ENCODE results near the gene CACNA1H. TPM values are rescaled to one million over a fixed set of nuclear protein-coding genes. Genes with fewer than 3 reads are reported as not detected.

The CACNA1H gene
- total and polyA plus RNA-seq, 2 of the 8 experiments (the other 6 are each of a cell fraction or from before 2014, with no cell fraction given): 14.0 to 28.7 TPM

DNA sequence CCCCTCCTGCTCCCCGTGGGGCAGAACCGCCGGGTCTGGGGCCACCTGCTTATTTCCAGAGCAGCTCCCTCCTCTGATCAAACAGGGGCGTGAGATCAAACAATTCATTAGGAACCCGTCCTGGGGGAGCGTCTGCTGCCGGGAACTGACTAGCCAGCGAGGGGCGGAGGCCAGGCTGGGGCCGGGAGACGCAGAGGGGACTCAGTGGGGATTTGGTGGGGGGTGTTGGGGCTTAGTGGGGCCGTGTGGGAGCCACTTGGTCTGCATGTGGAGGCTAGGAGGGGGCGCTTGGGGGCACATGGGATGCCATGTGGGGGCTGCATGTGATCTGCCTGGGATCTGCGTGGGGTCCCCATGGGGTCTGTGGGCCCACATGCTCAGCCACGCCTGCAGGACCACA, 20.5 kb upstream of the CACNA1H start:
- H3K9ac ChIP-seq (replicated peaks in 1 of 4; ENCODE audit: extremely low read depth in 1 of 4, low read depth in 3 of 4, low read length in 3 of 4): no peak overlapping the region; a peak in 1 of 7 replicates
- no peaks in the 10 kb centered on the region for H3K23me2 ChIP-seq (ENCODE audit: low read depth, low read length)
- 91% methylated on average over 7 of the region's 15 CpGs; no CpG with 5 or more reads in 1 of the 2 experiments for WGBS, 2 experiments (ENCODE audit: extremely low coverage in 1 of 2, insufficient coverage in 1 of 2, insufficient read length in 1 of 2, insufficient replicate concordance in 2 of 2, low coverage in 1 of 2, low lambda C conversion rate in 2 of 2, missing lambda C conversion rate in 1 of 2)
- H4K8ac ChIP-seq (ENCODE audit: extremely low read depth, insufficient read depth, low read length): peak overlapping the region; percentile 15; the same call in 1 of the 2 replicates
- TF ChIP-seq GTF2F1 (IDR thresholded peaks at IDR 0.05; ENCODE audit: borderline replicate concordance, low read depth, low read length) (no peak), SUZ12 (IDR thresholded peaks at IDR 0.05; ENCODE audit: low read length) (no peak), SIX5 (IDR thresholded peaks at IDR 0.05; ENCODE audit: low read depth, low read length) (no peak), SP1 (IDR thresholded peaks at IDR 0.05; ENCODE audit: low read depth, low read length) (no peak), EP300 (IDR thresholded peaks at IDR 0.05; ENCODE audit: borderline replicate concordance in 1 of 2, low read depth in 2 of 2, low read length in 2 of 2) (no peak), BACH1 (IDR thresholded peaks at IDR 0.05; ENCODE audit: low read length) (no peak), SRF (IDR thresholded peaks at IDR 0.05; ENCODE audit: low read depth, low read length) (no peak), MAFK (IDR thresholded peaks at IDR 0.05; ENCODE audit: low read depth, low read length) (no peak), KDM1A (IDR thresholded peaks at IDR 0.05; ENCODE audit: borderline replicate concordance, low read length) (no peak), NANOG (IDR thresholded peaks at IDR 0.05; ENCODE audit: insufficient read depth, low read depth, low read length, poor library complexity, severe bottlenecking) (no peak)
- H4K20me1 ChIP-seq (replicated peaks in 1 of 2; ENCODE audit: control insufficient read depth in 1 of 2, insufficient read depth in 2 of 2, low read length in 2 of 2): no peaks in the 10 kb centered on the region
- H3K9me3 ChIP-seq (ENCODE audit: insufficient read depth in 2 of 2, low read depth in 1 of 2, low read length in 1 of 2): no peaks in the 10 kb centered on the region
- CTCF ChIA-PET (ENCODE audit: partially characterized antibody): interaction anchor here (1.3 to 1.9 kb wide), 2 partner anchors 29 to 62 kb away, joined by 5 to 8 read pairs; no protein-coding TSS in a partner anchor
- H3K4me2 ChIP-seq (ENCODE audit: insufficient read depth in 1 of 2, low read depth in 2 of 2, low read length in 2 of 2): no peak overlapping the region
- H2BK20ac ChIP-seq (ENCODE audit: low read length): no peak overlapping the region
- H4K91ac ChIP-seq (replicated peaks; ENCODE audit: insufficient read length, low read length): no peak overlapping the region
- H3K23ac ChIP-seq (ENCODE audit: insufficient read length): no peak overlapping the region
- no peaks in the 10 kb centered on the region for H3K4me1 ChIP-seq (replicated peaks in 1 of 4; ENCODE audit: control insufficient read depth in 3 of 4, insufficient read depth in 4 of 4, low read length in 3 of 4)
- no peak overlapping the region for H2BK5ac ChIP-seq (ENCODE audit: low read depth, low read length)
- H4K5ac ChIP-seq (ENCODE audit: insufficient read length, low read depth, low read length): no peak overlapping the region
- no peak for DNase-seq (ENCODE audit: low read depth in 1 of 2, low spot score in 2 of 2)
- no peak overlapping the region for H2AFZ ChIP-seq (ENCODE audit: low read length)
- no peak overlapping the region for H2BK15ac ChIP-seq (ENCODE audit: low read length)
- H3K4ac ChIP-seq (replicated peaks; ENCODE audit: insufficient read length, low read depth, low read length): no peak overlapping the region
- H3K79me2 ChIP-seq (ENCODE audit: control insufficient read depth in 1 of 2, insufficient read depth in 2 of 2, low read length in 2 of 2): no peaks in the 10 kb centered on the region
- H2BK120ac ChIP-seq (replicated peaks; ENCODE audit: low read depth, low read length): no peak overlapping the region
- H2AK5ac ChIP-seq (ENCODE audit: low read depth, low read length): no peak overlapping the region
- no peaks in the 10 kb centered on the region for H3K27me3 ChIP-seq (replicated peaks in 1 of 4; ENCODE audit: control insufficient read depth in 3 of 4, extremely low read depth in 1 of 4, insufficient read depth in 3 of 4, low read length in 3 of 4)
- H3K4me3 ChIP-seq (ENCODE audit: extremely low read depth in 1 of 4, insufficient read depth in 2 of 4, low read depth in 3 of 4, low read length in 4 of 4): no peak overlapping the region
- no peak overlapping the region for H3K14ac ChIP-seq (ENCODE audit: insufficient read length)
- no peaks in the 10 kb centered on the region for H3K79me1 ChIP-seq (ENCODE audit: low read depth, low read length)
- H3K56ac ChIP-seq (replicated peaks; ENCODE audit: insufficient read length, low read depth, low read length): no peak overlapping the region
- POLR2A ChIA-PET (ENCODE audit: partially characterized antibody): interaction anchor here (0.6 to 0.9 kb wide), 2 partner anchors 21 to 162 kb away, joined by 3 read pairs; no protein-coding TSS in a partner anchor
- no peaks in the 10 kb centered on the region for H3K36me3 ChIP-seq (ENCODE audit: control insufficient read depth in 2 of 4, insufficient read depth in 4 of 4, low read length in 3 of 4)
- no peak overlapping the region for H3K27ac ChIP-seq (ENCODE audit: low read depth, low read length)
- no peak overlapping the region for H2BK12ac ChIP-seq (ENCODE audit: low read depth, low read length)
- FAIRE-seq: no peak
- no peak overlapping the region for H3K18ac ChIP-seq (ENCODE audit: extremely low read depth, low read length)
